NCI-H146 treated with DMSO at 0.1 percent for 48 hours (cell line): Measurements from ENCODE around the gene RAB3GAP2.
"Not testable (repeated sequence)": the region's sequence is repeated elsewhere in the genome, so short reads cannot be mapped to it uniquely, and the experiment has no call there.

Source experiments
- DNase-seq: peaks from one replicate; lab custom pipeline; 2025; ENCODE audit not compliant: unreplicated experiment; lab: John Stamatoyannopoulos, UW

Gene RAB3GAP2

GRCh38 chr1:220283625-220284024 lies 11.4 kb upstream of the RAB3GAP2 start:
- no peak for DNase-seq

GRCh38 chr1:220281159-220281574 lies 8.9 kb upstream of the RAB3GAP2 start:
- DNase-seq = no peak

- no peak for DNase-seq
Observed at GRCh38 chr1:220280249-220280648, 8.0 kb upstream of the RAB3GAP2 start.

GRCh38 chr1:220278991-220279390 lies 6.7 kb upstream of the RAB3GAP2 start:
- no peak for DNase-seq

GRCh38 chr1:220275430-220275829 lies 3.2 kb upstream of the RAB3GAP2 start:
- DNase-seq = no peak

- no peak for DNase-seq
Observed at GRCh38 chr1:220274251-220274855, 2.1 kb upstream of the RAB3GAP2 start.

- DNase-seq = peak; percentile 58
Observed at GRCh38 chr1:220272841-220273090, 513 bp upstream of the RAB3GAP2 start.

GRCh38 chr1:220271706-220272046 lies 577 bp downstream of the RAB3GAP2 start:
- DNase-seq = no peak

GRCh38 chr1:220269036-220269435 lies 3.2 kb downstream of the RAB3GAP2 start:
- DNase-seq = no peak

GRCh38 chr1:220267630-220268029 lies 4.6 kb downstream of the RAB3GAP2 start:
- DNase-seq = no peak

- DNase-seq = not testable (repeated sequence)
Observed at GRCh38 chr1:220260228-220260627, 12.0 kb downstream of the RAB3GAP2 start.

GRCh38 chr1:220259756-220260155 lies 12.5 kb downstream of the RAB3GAP2 start:
- not testable (repeated sequence) for DNase-seq

GRCh38 chr1:220256194-220256593 lies 16.1 kb downstream of the RAB3GAP2 start:
- not testable (repeated sequence) for DNase-seq

- DNase-seq = no peak
Observed at GRCh38 chr1:220255204-220255603, 17.0 kb downstream of the RAB3GAP2 start.

GRCh38 chr1:220253290-220253689 lies 19.0 kb downstream of the RAB3GAP2 start:
- not testable (repeated sequence) for DNase-seq

GRCh38 chr1:220251272-220251671 lies 21.0 kb downstream of the RAB3GAP2 start:
- no peak for DNase-seq

- no peak for DNase-seq
Observed at GRCh38 chr1:220250681-220251080, 21.6 kb downstream of the RAB3GAP2 start.

GRCh38 chr1:220249522-220249921 lies 22.7 kb downstream of the RAB3GAP2 start:
- no peak for DNase-seq

GRCh38 chr1:220248715-220249265 lies 23.5 kb downstream of the RAB3GAP2 start:
- not testable (repeated sequence) for DNase-seq

GRCh38 chr1:220245900-220246299 lies 26.4 kb downstream of the RAB3GAP2 start:
- not testable (repeated sequence) for DNase-seq

GRCh38 chr1:220243947-220244346 lies 28.3 kb downstream of the RAB3GAP2 start:
- no peak for DNase-seq

GRCh38 chr1:220241072-220241663 lies 31.1 kb downstream of the RAB3GAP2 start:
- no peak for DNase-seq

GRCh38 chr1:220239966-220240365 lies 32.3 kb downstream of the RAB3GAP2 start:
- no peak for DNase-seq
